ENCODE measurements around the gene CMIP. TPM values are rescaled to one million over a fixed set of nuclear protein-coding genes. Genes with fewer than 3 reads are reported as not detected.
"Not testable (repeated sequence)": the region's sequence is repeated elsewhere in the genome, so short reads cannot be mapped to it uniquely, and the experiment has no call there.

Gene CMIP
- total RNA-seq, 4 donors from 2014 or later = 17.1 to 60.5 (median 39.7) TPM

GRCh38 chr16:81520560-81521135 is 76.0 kb downstream of the CMIP start:
- no peak for DNase-seq
- Histone ChIP-seq H3K4me1 (peaks cover 15 to 91% (median 40%) of the 10 kb centered on the region in 3 donors), H3K27me3 (no peaks in the 10 kb centered on the region), H3K9me3 (no peaks in the 10 kb centered on the region), H3K27ac (peak overlapping the region in 2 of 4 donors; percentile 9 to 77), H3K36me3 (peaks cover 0 to 22% (median 0%) of the 10 kb centered on the region in 3 donors), H3K4me3 (no peak overlapping the region)
- intact Hi-C loops (cut with DNase I) = no loop called here
- TF ChIP-seq POLR2A (IDR thresholded peaks at IDR 0.05) (no peak), CTCF (IDR thresholded peaks at IDR 0.05) (no peak)
- 70 to 93% methylated on average over 3 to 5 of the region's 5 CpGs for WGBS, 2 donors

GRCh38 chr16:81521141-81521626 is 76.6 kb downstream of the CMIP start:
- Histone ChIP-seq H3K27ac (peak overlapping the region in 3 of 4 donors; percentile 11 to 96 (median 96)), H3K27me3 (no peaks in the 10 kb centered on the region), H3K4me1 (peaks cover 13 to 91% (median 42%) of the 10 kb centered on the region in 3 donors), H3K9me3 (no peaks in the 10 kb centered on the region), H3K4me3 (no peak overlapping the region), H3K36me3 (peaks cover 0 to 22% (median 0%) of the 10 kb centered on the region in 3 donors)
- intact Hi-C loops (cut with DNase I) = no loop called here
- DNase-seq = no peak
- TF ChIP-seq POLR2A (IDR thresholded peaks at IDR 0.05) (no peak), CTCF (IDR thresholded peaks at IDR 0.05) (no peak)
- WGBS, 2 donors = 75 to 83% methylated on average over 11 of the region's 19 CpGs

- H3K27ac ChIP-seq = peak overlapping the region; percentile 61 to 96 (median 95)
- no peak overlapping the region for H3K4me3 ChIP-seq
- peaks cover 23 to 97% (median 52%) of the 10 kb centered on the region in 3 donors for H3K4me1 ChIP-seq
- DNase-seq = no peak
- H3K36me3 ChIP-seq = peaks cover 0 to 12% (median 0%) of the 10 kb centered on the region in 3 donors
- no peaks in the 10 kb centered on the region for H3K27me3 ChIP-seq
- 73 to 76% methylated on average over 6 to 8 of the region's 8 CpGs for WGBS, 2 donors
- no peaks in the 10 kb centered on the region for H3K9me3 ChIP-seq
- TF ChIP-seq POLR2A (IDR thresholded peaks at IDR 0.05) (no peak), CTCF (IDR thresholded peaks at IDR 0.05) (no peak)
- intact Hi-C loops (cut with DNase I) = no loop called here
These were observed 77.6 kb downstream of the CMIP start for GRCh38 chr16:81522108-81522701.

GRCh38 chr16:81522851-81523250 is 78.2 kb downstream of the CMIP start:
- WGBS, 2 donors = 95% methylated on average over 7 of the region's 7 CpGs
- H3K27ac ChIP-seq = peak overlapping the region; percentile 79 to 96 (median 95)
- intact Hi-C loops (cut with DNase I) = not testable (repeated sequence)

GRCh38 chr16:81523387-81524115 is 78.9 kb downstream of the CMIP start:
- Histone ChIP-seq H3K36me3 (no peaks in the 10 kb centered on the region), H3K4me1 (peaks cover 29 to 97% (median 52%) of the 10 kb centered on the region in 3 donors), H3K27me3 (no peaks in the 10 kb centered on the region), H3K9me3 (no peaks in the 10 kb centered on the region), H3K27ac (peak overlapping the region; percentile 79 to 96 (median 95)), H3K4me3 (no peak overlapping the region)
- WGBS, 2 donors = 34 to 45% methylated on average over 8 to 9 of the region's 20 CpGs
- no peak for TF ChIP-seq POLR2A (IDR thresholded peaks at IDR 0.05)
- TF ChIP-seq CTCF (IDR thresholded peaks at IDR 0.05) = no peak
- intact Hi-C loops (cut with DNase I) = no loop called here
- DNase-seq = no peak

More at GRCh38 chr16:81522851-81523250, 78.2 kb downstream of the CMIP start:
- H3K4me3 ChIP-seq, H3K27me3 ChIP-seq, DNase-seq, H3K36me3 ChIP-seq, H3K9me3 ChIP-seq: not testable (repeated sequence)
- H3K4me1 ChIP-seq = peaks cover 26 to 97% (median 54%) of the 10 kb centered on the region in 3 donors

Data from esophagus squamous epithelium (tissue), 5 donors.